K562 (cell line): Measurements from ENCODE around the gene MLST8. TPM values are rescaled to one million over a fixed set of nuclear protein-coding genes. Genes with fewer than 3 reads are reported as not detected.

Experiments
- ATAC-seq: fragments of 200-7000 bp; cut with Tn5 transposase; 3 replicates; pipeline ENCODE4 v1.9.1; 2020; ENCODE audit warnings: moderate library complexity
- BruUV-seq: library from RNA; stranded (reverse); fragments of 400-500 nt; replicated peaks from 2 replicates; lab custom pipeline; 2021; lab: Mats Ljungman, UMichigan
- CTCF ChIA-PET: fragments of 300-600 bp; formaldehyde crosslinking; extraction: SDS; loops from one replicate; lab custom pipeline; 2021; ENCODE audit warnings: low intra/inter-chr PET ratio; lab: Yijun Ruan, JAX
- POLR2A ChIA-PET: fragments of 300-600, 350-650 bp; sonication (Branson Sonifier 250); formaldehyde crosslinking; extraction: SDS; loops from one replicate; lab custom pipeline; 2021; ENCODE audit warnings: antibody characterized with exemption, inconsistent platforms; lab: Yijun Ruan, JAX
- DNase-seq, 4 experiments: peaks; one replicate each; pipeline versions ENCODE4 v3.0.0 to v3.0.0-alpha.2; 2011 to 2018; ENCODE audit warnings: low spot score in 3 of 4, mixed read lengths in 3 of 4; ENCODE audit errors: extremely low read depth in 1 of 4
- FAIRE-seq: peaks from 2 replicates; lab custom pipeline; 2011; peaks lifted over from hg19 to GRCh38; lab: Jason Lieb, UNC
- H2AFZ ChIP-seq: 2 replicates; pipeline ENCODE4 v1.6.0; 2011; ENCODE audit warnings: low read depth, low read length, control low read depth, inconsistent platforms
- H3K27ac ChIP-seq: fragments of 200-600 bp; 3 replicates; pipeline ENCODE4 v1.8.0; 2011; ENCODE audit warnings: low read depth, mild to moderate bottlenecking, control low read depth, inconsistent platforms, low read length, moderate library complexity, mixed read lengths; ENCODE audit errors: extremely low read depth
- H3K27me3 ChIP-seq, 2 experiments: fragments of 300-600 bp in 1 of 2; 2 replicates in 1 of 2; 3 replicates in 1 of 2; pipeline versions ENCODE4 v1.6.0 to v1.8.0; 2011; ENCODE audit warnings: inconsistent platforms in 2 of 2, low read length in 2 of 2, mild to moderate bottlenecking in 1 of 2, mixed read lengths in 1 of 2, moderate library complexity in 1 of 2; ENCODE audit not compliant: control insufficient read depth in 2 of 2, insufficient read depth in 2 of 2
- H3K36me3 ChIP-seq: fragments of 300-600 bp; 3 replicates; pipeline ENCODE4 v1.8.0; 2011; ENCODE audit warnings: mild to moderate bottlenecking, low read length, inconsistent platforms; ENCODE audit not compliant: control insufficient read depth, insufficient read depth
- H3K4me1 ChIP-seq, 2 experiments: fragments of 200-600 bp in 1 of 2; replicated peaks in 1 of 2; 2 replicates in 1 of 2; 3 replicates in 1 of 2; pipeline versions ENCODE4 v1.5.1 to v1.8.0; 2011; ENCODE audit warnings: inconsistent platforms in 2 of 2, low read length in 2 of 2, mild to moderate bottlenecking in 1 of 2, mixed read lengths in 1 of 2, moderate library complexity in 1 of 2; ENCODE audit not compliant: control insufficient read depth in 2 of 2, insufficient read depth in 2 of 2
- H3K4me2 ChIP-seq: 2 replicates; pipeline ENCODE4 v1.6.1; 2011; ENCODE audit warnings: low read length, control low read depth, inconsistent platforms, mixed read lengths; ENCODE audit not compliant: insufficient read depth
- H3K4me3 ChIP-seq: fragments of 200-600 bp; sonication (generic), shearing (Covaris generic); 2 replicates; pipeline ENCODE4 v1.5.1; 2016; ENCODE audit warnings: control low read depth, inconsistent platforms
- H3K79me2 ChIP-seq: fragments of 200-600 bp; 3 replicates; pipeline ENCODE4 v1.8.0; 2011; ENCODE audit warnings: low read length, inconsistent platforms; ENCODE audit not compliant: control insufficient read depth, insufficient read depth
- H3K9ac ChIP-seq, 2 experiments: 2 replicates each; pipeline versions ENCODE4 v1.6.0 to v1.6.1; 2011; ENCODE audit warnings: low read depth in 2 of 2, low read length in 2 of 2, control low read depth in 1 of 2, inconsistent platforms in 1 of 2, mild to moderate bottlenecking in 1 of 2, mixed read lengths in 1 of 2; ENCODE audit not compliant: insufficient read depth in 1 of 2
- H3K9me1 ChIP-seq: one replicate; pipeline ENCODE4 v1.6.0; 2011; ENCODE audit warnings: inconsistent platforms, mild to moderate bottlenecking, low read length, moderate library complexity; ENCODE audit not compliant: control insufficient read depth, insufficient read depth
- H3K9me3 ChIP-seq: replicated peaks from 2 replicates; pipeline ENCODE4 v1.5.1; 2011; ENCODE audit warnings: low read depth, low read length, inconsistent platforms; ENCODE audit not compliant: control insufficient read depth, insufficient read depth
- H4K20me1 ChIP-seq: replicated peaks from 2 replicates; pipeline ENCODE4 v1.6.1; 2011; ENCODE audit warnings: low read length, inconsistent platforms, mixed read lengths; ENCODE audit not compliant: control insufficient read depth, insufficient read depth
- BRD4 ChIP-seq: fragments of 200-600 bp; sonication (generic); IDR thresholded peaks from 2 replicates; pipeline ENCODE4 v1.6.1; 2017; ENCODE audit warnings: inconsistent platforms
- EGR1 ChIP-seq: fragments of 450-650 bp; conservative IDR thresholded peaks from 2 replicates; pipeline ENCODE4 v1.6.1; 2017; ENCODE audit warnings: mild to moderate bottlenecking
- ETS2 ChIP-seq: IDR thresholded peaks from 2 replicates; pipeline ENCODE4 v1.6.1; 2016; ENCODE audit warnings: borderline replicate concordance, missing genetic modification characterization, mild to moderate bottlenecking, moderate library complexity, missing compliant biosample characterization; ENCODE audit not compliant: poor library complexity, severe bottlenecking
- HMGN3 ChIP-seq: IDR thresholded peaks from 2 replicates; pipeline ENCODE4 v1.6.1; 2011; ENCODE audit warnings: borderline replicate concordance, low read depth, mild to moderate bottlenecking, mixed read lengths, low read length; ENCODE audit not compliant: insufficient read length; ENCODE audit errors: extremely low read depth
- JUNB ChIP-seq: fragments of 450-650 bp; formaldehyde crosslinking; conservative IDR thresholded peaks from 2 replicates; pipeline ENCODE4 v1.4.0; 2020; ENCODE audit warnings: mild to moderate bottlenecking
- KDM5B ChIP-seq: fragments of 200-600 bp; sonication (generic); IDR thresholded peaks from 2 replicates; pipeline ENCODE4 v1.6.1; 2012; ENCODE audit warnings: low read depth, mild to moderate bottlenecking, moderate library complexity, low read length, control low read depth, inconsistent platforms; ENCODE audit not compliant: insufficient replicate concordance
- POLR2G ChIP-seq: fragments of 200-400 bp; formaldehyde crosslinking; IDR thresholded peaks from 2 replicates; pipeline ENCODE4 v1.6.1; 2017; ENCODE audit warnings: low read depth, mild to moderate bottlenecking, antibody characterized with exemption, low read length, moderate library complexity
- RBFOX2 ChIP-seq: fragments of 200-400 bp; formaldehyde crosslinking; IDR thresholded peaks from 2 replicates; pipeline ENCODE4 v1.6.1; 2017; ENCODE audit warnings: low read depth, mild to moderate bottlenecking, low read length, moderate library complexity
- SMAD3 ChIP-seq: fragments of 450-650 bp; formaldehyde crosslinking; conservative IDR thresholded peaks from 2 replicates; pipeline ENCODE4 v1.4.0; 2020; ENCODE audit warnings: mild to moderate bottlenecking
- TAF15 ChIP-seq: fragments of 200-400 bp; formaldehyde crosslinking; IDR thresholded peaks from 2 replicates; pipeline ENCODE4 v1.6.1; 2017; ENCODE audit warnings: mild to moderate bottlenecking, low read depth, low read length, moderate library complexity
- ZNF274 ChIP-seq: IDR thresholded peaks from 2 replicates; pipeline ENCODE4 v1.6.1; 2011; ENCODE audit warnings: low read depth, mild to moderate bottlenecking, low read length, moderate library complexity, borderline replicate concordance
- WGBS: fragments of 100-300 bp; shearing (Covaris generic); methylation state at CpG from one replicate; pipeline ENCODE4 v1.1.6; 2016; ENCODE audit warnings: low coverage, mixed read lengths; ENCODE audit not compliant: insufficient coverage; ENCODE audit errors: missing lambda C conversion rate; 5-methylcytosine and 5-hydroxymethylcytosine counted together
- in situ Hi-C: fragments of 300-500 bp; cut with MboI; formaldehyde crosslinking; loops from 4 replicates; pipeline ENCODE4 v1.15.0; 2018; ENCODE audit warnings: inconsistent platforms, mixed read lengths
- intact Hi-C: fragments of 100-400 bp; cut with micrococcal nuclease; formaldehyde crosslinking; loops from 2 replicates; pipeline ENCODE4 v1.14.2; 2022
- polyA plus RNA-seq, 8 experiments: library from polyadenylated mRNA; depleted of rRNA in 4 of 8; stranded (reverse) in 5 of 8; unstranded in 3 of 8; fragments of >200 nt; fragmentation: Nextera tagmentation in 2 of 8; fragmentation: Illumina TruSeq in 1 of 8; extraction: Ambion mirVana in 2 of 8; extraction: Trizol in 1 of 8; gene quantifications; 2 replicates each; pipeline versions ENCODE4 v1.2.1 to v1.2.3, GENCODE V29; 2011 to 2014; ENCODE audit warnings: inconsistent platforms in 1 of 8, missing spikeins in 1 of 8
- total RNA-seq, 7 experiments: library from RNA; depleted of rRNA in 6 of 7; stranded (reverse); fragments of >200 nt in 6 of 7; fragmentation: Illumina TruSeq in 2 of 7; extraction: Trizol in 2 of 7; gene quantifications; 2 replicates each; pipeline versions ENCODE4 v1.2.1 to v1.2.3, GENCODE V29; 2011 to 2021; ENCODE audit warnings: low replicate concordance in 1 of 7
- TF ChIP-seq, protein P1 (sequence below): fragments of 250-450 bp; sonication (Bioruptor Pico); IDR thresholded peaks from 2 replicates; pipeline ENCODE4 v1.5.0; 2021
- TF ChIP-seq, protein P2 (sequence below): fragments of 250-450 bp; sonication (Bioruptor Pico); IDR thresholded peaks from 2 replicates; pipeline ENCODE4 v1.8.0; 2021; ENCODE audit warnings: moderate library complexity, mild to moderate bottlenecking, inconsistent platforms
- TF ChIP-seq, protein P3 (sequence below): fragments of 450-650 bp; formaldehyde crosslinking; conservative IDR thresholded peaks from 2 replicates; pipeline ENCODE4 v1.4.0; 2022; ENCODE audit warnings: mild to moderate bottlenecking, missing genetic modification characterization
- TF ChIP-seq, protein P4 (sequence below): IDR thresholded peaks from 2 replicates; pipeline ENCODE4 v1.6.1; 2011; ENCODE audit warnings: borderline replicate concordance, low read depth, mild to moderate bottlenecking, moderate library complexity, low read length; ENCODE audit not compliant: insufficient read depth, poor library complexity, severe bottlenecking

MLST8 gene
- total and polyA plus RNA-seq, 9 of the 15 experiments (the other 6 are each of a cell fraction or from before 2014, with no cell fraction given): 1.5 to 116 (median 43.3) TPM

DNA sequence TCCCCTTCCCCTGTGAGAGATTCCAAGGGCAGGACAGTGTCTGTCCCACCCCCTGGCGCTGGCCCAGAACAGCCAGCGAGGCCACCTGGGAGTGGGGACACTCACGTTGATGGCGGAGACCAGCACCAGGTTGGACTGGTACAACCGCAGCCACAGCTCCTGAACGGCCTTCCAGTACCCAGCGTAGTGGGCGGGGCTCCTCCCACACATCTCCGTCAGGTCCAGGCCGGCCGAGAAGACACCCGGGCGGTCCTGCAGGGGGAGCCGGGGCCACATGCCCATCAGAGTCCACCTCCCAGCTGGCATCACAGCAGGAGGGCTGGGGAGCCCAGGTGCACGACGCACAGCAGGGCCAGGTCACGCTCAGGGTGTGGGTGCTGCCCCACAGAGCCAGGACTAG is 39.0 kb downstream of the MLST8 start:
- intact Hi-C loops (no loop called here), in situ Hi-C loops (no loop called here)
- Histone ChIP-seq H3K27ac (no peak overlapping the region), H3K79me2 (peaks cover 25% of the 10 kb centered on the region), H3K4me1 (peaks cover 0 to 36% of the 10 kb centered on the region in 2 experiments; a peak in 2 of 5 replicates), H3K36me3 (peaks cover 75% of the 10 kb centered on the region; the same call in 2 of the 3 replicates), H3K9me1 (no peaks in the 10 kb centered on the region), H3K9ac (peak overlapping the region in 1 of 2 experiments; percentile 68; a peak in 1 of 4 replicates), H4K20me1 (no peaks in the 10 kb centered on the region), H3K4me2 (no peak overlapping the region), H2AFZ (no peak overlapping the region), H3K4me3 (no peak overlapping the region), H3K27me3 (no peaks in the 10 kb centered on the region), H3K9me3 (no peaks in the 10 kb centered on the region)
- no TSS peak for BruUV-seq
- peak in 1 of 4 experiments; percentile 46 for DNase-seq
- CTCF ChIA-PET: no interaction called here
- ATAC-seq: no peak
- POLR2A ChIA-PET: interaction anchor here (1.0 to 1.4 kb wide), 3 partner anchors 11 to 201 kb away, joined by 3 to 4 read pairs (median 3); no protein-coding TSS in a partner anchor
- 92% methylated on average over 12 of the region's 17 CpGs for WGBS
- FAIRE-seq: no peak
- no peak for TF ChIP-seq KDM5B
- TF ChIP-seq, protein P1, sequence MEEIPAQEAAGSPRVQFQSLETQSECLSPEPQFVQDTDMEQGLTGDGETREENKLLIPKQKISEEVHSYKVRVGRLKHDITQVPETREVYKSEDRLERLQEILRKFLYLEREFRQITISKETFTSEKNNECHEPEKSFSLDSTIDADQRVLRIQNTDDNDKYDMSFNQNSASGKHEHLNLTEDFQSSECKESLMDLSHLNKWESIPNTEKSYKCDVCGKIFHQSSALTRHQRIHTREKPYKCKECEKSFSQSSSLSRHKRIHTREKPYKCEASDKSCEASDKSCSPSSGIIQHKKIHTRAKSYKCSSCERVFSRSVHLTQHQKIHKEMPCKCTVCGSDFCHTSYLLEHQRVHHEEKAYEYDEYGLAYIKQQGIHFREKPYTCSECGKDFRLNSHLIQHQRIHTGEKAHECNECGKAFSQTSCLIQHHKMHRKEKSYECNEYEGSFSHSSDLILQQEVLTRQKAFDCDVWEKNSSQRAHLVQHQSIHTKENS (CRISPR knock-in tag): no peak
- TF ChIP-seq ZNF274: no peak
- TF ChIP-seq SMAD3 (CRISPR knock-in tag): no peak
- TF ChIP-seq EGR1: peak; percentile 23
- no peak for TF ChIP-seq JUNB
- TF ChIP-seq HMGN3: peak; percentile 26
- TF ChIP-seq, protein P2, sequence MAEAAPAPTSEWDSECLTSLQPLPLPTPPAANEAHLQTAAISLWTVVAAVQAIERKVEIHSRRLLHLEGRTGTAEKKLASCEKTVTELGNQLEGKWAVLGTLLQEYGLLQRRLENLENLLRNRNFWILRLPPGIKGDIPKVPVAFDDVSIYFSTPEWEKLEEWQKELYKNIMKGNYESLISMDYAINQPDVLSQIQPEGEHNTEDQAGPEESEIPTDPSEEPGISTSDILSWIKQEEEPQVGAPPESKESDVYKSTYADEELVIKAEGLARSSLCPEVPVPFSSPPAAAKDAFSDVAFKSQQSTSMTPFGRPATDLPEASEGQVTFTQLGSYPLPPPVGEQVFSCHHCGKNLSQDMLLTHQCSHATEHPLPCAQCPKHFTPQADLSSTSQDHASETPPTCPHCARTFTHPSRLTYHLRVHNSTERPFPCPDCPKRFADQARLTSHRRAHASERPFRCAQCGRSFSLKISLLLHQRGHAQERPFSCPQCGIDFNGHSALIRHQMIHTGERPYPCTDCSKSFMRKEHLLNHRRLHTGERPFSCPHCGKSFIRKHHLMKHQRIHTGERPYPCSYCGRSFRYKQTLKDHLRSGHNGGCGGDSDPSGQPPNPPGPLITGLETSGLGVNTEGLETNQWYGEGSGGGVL (CRISPR knock-in tag): no peak
- peak; percentile 39; the same call in 1 of the 2 replicates for TF ChIP-seq RBFOX2
- no peak for TF ChIP-seq BRD4
- peak; percentile 65; the same call in 1 of the 2 replicates for TF ChIP-seq POLR2G
- TF ChIP-seq, protein P3, sequence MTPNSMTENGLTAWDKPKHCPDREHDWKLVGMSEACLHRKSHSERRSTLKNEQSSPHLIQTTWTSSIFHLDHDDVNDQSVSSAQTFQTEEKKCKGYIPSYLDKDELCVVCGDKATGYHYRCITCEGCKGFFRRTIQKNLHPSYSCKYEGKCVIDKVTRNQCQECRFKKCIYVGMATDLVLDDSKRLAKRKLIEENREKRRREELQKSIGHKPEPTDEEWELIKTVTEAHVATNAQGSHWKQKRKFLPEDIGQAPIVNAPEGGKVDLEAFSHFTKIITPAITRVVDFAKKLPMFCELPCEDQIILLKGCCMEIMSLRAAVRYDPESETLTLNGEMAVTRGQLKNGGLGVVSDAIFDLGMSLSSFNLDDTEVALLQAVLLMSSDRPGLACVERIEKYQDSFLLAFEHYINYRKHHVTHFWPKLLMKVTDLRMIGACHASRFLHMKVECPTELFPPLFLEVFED (CRISPR knock-in tag): no peak
- TF ChIP-seq, protein P4, sequence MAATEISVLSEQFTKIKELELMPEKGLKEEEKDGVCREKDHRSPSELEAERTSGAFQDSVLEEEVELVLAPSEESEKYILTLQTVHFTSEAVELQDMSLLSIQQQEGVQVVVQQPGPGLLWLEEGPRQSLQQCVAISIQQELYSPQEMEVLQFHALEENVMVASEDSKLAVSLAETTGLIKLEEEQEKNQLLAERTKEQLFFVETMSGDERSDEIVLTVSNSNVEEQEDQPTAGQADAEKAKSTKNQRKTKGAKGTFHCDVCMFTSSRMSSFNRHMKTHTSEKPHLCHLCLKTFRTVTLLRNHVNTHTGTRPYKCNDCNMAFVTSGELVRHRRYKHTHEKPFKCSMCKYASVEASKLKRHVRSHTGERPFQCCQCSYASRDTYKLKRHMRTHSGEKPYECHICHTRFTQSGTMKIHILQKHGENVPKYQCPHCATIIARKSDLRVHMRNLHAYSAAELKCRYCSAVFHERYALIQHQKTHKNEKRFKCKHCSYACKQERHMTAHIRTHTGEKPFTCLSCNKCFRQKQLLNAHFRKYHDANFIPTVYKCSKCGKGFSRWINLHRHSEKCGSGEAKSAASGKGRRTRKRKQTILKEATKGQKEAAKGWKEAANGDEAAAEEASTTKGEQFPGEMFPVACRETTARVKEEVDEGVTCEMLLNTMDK: peak; percentile 56
- TF ChIP-seq ETS2 (tag): no peak
- TF ChIP-seq TAF15: no peak
